GM13977 (cell line): ENCODE results near the gene NTN4.

ENCODE experiments used
- DNase-seq: peaks from one replicate; pipeline ENCODE4 v3.0.0; 2012; ENCODE audit warnings: low spot score
- in situ Hi-C: fragments of 300-500 bp; cut with MboI; formaldehyde crosslinking; loops from one replicate; pipeline ENCODE4 v1.12.0; 2022; ENCODE audit warnings: low sequenced_read_pairs, low pct_unique_long_range_greater_than_20kb, mixed read lengths, inconsistent platforms; ENCODE audit not compliant: unreplicated experiment
- TF ChIP-seq, protein P1 (sequence below): IDR thresholded peaks from 2 replicates; pipeline ENCODE4 v1.5.1; 2012; ENCODE audit warnings: mild to moderate bottlenecking, control low read depth; ENCODE audit not compliant: insufficient read depth; ENCODE audit errors: extremely low read depth, missing control alignments

Gene NTN4

DNA sequence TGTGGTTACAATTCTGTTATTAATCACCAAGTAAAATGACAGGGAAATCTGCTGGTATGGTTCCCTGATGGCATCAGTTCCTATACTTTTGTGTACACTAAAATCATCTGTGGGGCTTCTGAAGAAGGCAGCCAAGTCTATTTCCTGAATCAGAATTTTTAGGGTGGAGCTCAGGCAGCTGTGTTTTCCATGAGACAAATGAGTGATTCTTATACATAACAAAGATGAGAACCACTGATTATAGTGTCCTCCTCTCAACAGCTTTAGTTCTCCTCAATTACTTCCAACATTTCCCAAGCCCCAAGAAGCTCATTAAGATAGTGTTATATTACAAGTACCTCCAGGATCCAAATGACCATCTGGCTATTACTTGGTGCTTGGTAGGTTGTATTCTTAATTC lies 174.8 kb downstream of the NTN4 start:
- TF ChIP-seq, protein P1, sequence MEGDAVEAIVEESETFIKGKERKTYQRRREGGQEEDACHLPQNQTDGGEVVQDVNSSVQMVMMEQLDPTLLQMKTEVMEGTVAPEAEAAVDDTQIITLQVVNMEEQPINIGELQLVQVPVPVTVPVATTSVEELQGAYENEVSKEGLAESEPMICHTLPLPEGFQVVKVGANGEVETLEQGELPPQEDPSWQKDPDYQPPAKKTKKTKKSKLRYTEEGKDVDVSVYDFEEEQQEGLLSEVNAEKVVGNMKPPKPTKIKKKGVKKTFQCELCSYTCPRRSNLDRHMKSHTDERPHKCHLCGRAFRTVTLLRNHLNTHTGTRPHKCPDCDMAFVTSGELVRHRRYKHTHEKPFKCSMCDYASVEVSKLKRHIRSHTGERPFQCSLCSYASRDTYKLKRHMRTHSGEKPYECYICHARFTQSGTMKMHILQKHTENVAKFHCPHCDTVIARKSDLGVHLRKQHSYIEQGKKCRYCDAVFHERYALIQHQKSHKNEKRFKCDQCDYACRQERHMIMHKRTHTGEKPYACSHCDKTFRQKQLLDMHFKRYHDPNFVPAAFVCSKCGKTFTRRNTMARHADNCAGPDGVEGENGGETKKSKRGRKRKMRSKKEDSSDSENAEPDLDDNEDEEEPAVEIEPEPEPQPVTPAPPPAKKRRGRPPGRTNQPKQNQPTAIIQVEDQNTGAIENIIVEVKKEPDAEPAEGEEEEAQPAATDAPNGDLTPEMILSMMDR, result no peak
- no peak for DNase-seq
- in situ Hi-C loops, result no loop called here

DNA sequence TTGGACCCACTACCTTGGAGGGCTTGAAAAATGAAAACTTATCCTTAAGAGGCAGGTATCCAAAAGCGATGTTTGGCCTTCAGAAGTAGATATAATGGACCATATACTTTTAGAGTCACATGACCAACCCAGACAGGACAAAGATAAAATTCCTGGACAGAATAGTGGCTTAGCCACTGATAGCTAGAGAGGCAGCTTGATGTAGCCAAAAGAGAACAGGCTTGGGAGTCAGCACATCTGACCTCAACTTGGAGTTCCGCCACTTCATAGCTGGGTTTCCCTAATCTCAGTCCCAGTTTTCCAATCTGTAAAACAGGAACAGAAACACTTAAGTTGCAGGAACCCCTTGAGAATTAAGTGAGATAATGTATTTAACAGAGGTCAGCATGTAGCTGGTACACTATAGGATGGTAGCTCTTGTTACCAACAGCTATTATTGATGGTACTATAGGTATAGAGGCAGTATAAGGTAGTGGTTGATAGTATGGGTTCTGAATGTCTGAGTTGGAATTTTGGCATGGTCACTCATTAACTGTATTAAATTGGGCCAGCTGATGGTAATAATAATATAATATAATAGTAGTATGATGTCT lies 176.1 kb downstream of the NTN4 start:
- in situ Hi-C loops, result no loop called here
- no peak for DNase-seq
- TF ChIP-seq, protein P1, result no peak

DNA sequence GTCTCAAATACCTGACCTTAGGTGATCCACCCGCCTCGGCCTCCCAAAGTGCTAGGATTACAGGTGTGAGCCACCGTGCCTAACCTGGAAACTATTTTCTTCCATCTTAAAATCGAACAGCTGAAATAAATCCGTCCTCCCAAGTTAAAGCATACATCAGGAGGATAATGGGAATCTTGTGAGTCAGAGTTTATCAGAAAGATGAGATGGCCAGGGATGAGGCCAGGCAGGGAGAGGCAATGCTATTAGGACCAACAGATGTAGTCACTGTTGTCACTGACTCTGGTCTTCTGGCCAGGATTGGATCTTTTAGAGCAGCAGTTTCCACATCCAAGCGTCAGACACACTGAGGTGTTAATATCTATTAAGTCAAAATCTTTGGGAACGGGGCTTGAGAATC lies 177.5 kb downstream of the NTN4 start:
- in situ Hi-C loops, result no loop called here
- no peak for DNase-seq
- TF ChIP-seq, protein P1, result no peak

DNA sequence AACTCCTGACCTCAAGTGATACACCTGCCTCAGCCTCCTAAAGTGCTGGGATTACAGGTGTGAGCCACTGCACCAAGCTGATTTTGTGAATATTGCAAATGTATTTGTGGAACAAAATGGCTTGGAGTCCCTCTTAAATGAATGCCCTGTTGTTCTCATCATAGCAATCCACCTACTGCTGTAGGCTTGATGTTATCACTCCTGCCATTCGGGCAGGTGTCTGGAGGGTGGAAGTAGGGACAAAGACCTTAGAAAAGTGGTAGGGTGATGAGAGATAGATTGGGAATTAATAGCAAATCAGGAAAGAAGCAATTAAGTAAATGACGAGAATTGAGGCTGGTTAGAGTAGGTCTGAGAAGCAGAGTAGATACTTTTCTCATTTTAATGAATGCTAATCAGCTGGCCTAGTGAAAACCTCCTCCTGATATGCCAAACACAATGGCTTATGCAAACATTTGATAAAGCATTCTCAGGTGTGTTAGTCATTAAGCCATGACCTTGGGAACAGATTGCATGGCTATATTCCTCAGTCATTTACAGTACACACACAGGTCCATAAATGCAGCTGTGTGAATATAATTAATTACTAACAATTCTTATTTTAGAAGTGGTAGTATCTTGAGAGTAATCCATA lies 178.8 kb downstream of the NTN4 start:
- TF ChIP-seq, protein P1, result no peak
- DNase-seq, result no peak
- in situ Hi-C loops, result no loop called here

DNA sequence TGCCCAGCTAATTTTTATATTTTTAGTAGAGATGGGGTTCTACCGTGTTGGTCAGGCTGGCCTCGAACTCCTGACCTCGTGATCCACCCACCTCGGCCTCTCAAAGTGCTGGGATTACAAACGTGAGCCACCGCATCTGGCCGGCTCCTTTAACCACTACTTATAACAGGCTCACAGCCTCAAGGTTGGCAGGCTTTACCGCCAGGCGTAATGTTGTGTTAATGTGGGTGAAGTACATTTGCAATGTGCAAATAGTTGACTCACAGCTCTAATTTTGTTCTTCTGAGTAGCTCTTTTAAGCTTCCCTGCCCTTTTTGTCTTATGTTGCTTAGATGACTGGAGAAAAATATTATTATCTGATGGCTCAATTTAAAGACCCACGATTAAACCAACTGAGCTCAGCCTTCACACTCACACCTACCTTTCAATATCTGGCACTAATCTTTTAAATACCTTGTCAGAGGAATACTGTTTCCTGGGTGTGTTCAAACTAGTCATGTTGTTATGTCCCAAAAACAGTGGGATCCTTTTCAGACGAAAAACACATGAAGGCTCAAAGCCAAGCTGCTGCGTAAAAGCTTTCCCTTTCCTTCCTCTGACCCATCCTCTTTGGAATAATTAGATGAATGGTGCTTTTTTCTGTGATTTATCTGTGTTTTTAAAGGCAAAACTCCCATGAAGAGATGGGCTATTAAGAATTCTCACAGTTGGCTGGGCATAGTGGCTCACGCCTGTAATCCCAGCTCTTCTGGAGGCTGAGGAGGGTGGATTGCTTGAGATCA lies 182.1 kb downstream of the NTN4 start:
- TF ChIP-seq, protein P1, result no peak
- no peak for DNase-seq
- in situ Hi-C loops, result no loop called here
